ENCODE data around the gene FADS3.

The FADS3 gene

DNA sequence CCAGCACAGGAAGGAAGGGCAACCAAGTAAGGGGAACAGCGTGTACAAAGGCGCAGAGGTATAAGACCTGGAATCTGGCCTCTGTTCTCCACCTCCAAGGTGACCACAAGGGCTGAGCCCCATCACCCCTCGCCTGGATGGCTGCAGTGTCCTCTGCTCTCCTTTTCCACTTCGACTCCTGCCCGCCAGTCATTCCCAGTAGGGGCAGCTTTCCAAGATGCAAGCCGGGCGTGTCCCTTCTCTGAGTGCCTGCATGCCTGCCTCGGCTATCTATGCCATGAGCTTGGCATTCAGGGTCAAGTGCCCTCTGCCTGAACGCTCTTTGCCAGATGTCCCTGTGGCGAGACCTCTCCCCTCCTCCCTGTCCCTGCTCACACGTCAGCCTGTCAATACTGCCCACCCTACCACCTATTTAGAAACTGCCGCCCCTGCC, 17.0 kb downstream of the FADS3 start:
- Mint-ChIP-seq H3K27me3 (ENCODE audit: low read depth, poor library complexity) (peaks cover 13% of the 10 kb centered on the region), H3K27ac (no peak overlapping the region), H3K9me3 (no peaks in the 10 kb centered on the region), H3K36me3 (ENCODE audit: low read depth) (no peaks in the 10 kb centered on the region), H3K4me3 (no peak overlapping the region), H3K4me1 (peaks cover 26% of the 10 kb centered on the region)
- DNase-seq, result no peak
- TF ChIP-seq CTCF (IDR thresholded peaks at IDR 0.05), result no peak

GRCh38 chr11:61873588-61874376, 17.6 kb downstream of the FADS3 start:
- H3K9me3 Mint-ChIP-seq, result no peaks in the 10 kb centered on the region
- H3K27ac Mint-ChIP-seq, result no peak overlapping the region
- no peak for DNase-seq
- H3K27me3 Mint-ChIP-seq (ENCODE audit: low read depth, poor library complexity), result peaks cover 13% of the 10 kb centered on the region
- peaks cover 28% of the 10 kb centered on the region for H3K4me1 Mint-ChIP-seq
- H3K4me3 Mint-ChIP-seq, result peak overlapping the region; percentile 14
- no peak for TF ChIP-seq CTCF (IDR thresholded peaks at IDR 0.05)
- H3K36me3 Mint-ChIP-seq (ENCODE audit: low read depth), result no peaks in the 10 kb centered on the region

GRCh38 chr11:61872935-61873565, 18.3 kb downstream of the FADS3 start:
- Mint-ChIP-seq H3K4me3 (peak overlapping the region; percentile 14), H3K36me3 (ENCODE audit: low read depth) (no peaks in the 10 kb centered on the region), H3K4me1 (peaks cover 28% of the 10 kb centered on the region), H3K9me3 (no peaks in the 10 kb centered on the region), H3K27me3 (ENCODE audit: low read depth, poor library complexity) (peaks cover 13% of the 10 kb centered on the region), H3K27ac (no peak overlapping the region)
- no peak for DNase-seq
- no peak for TF ChIP-seq CTCF (IDR thresholded peaks at IDR 0.05)

GRCh38 chr11:61871158-61871597, 20.2 kb downstream of the FADS3 start:
- Mint-ChIP-seq H3K27me3 (ENCODE audit: low read depth, poor library complexity) (peaks cover 13% of the 10 kb centered on the region), H3K4me3 (peak overlapping the region; percentile 70), H3K4me1 (peaks cover 28% of the 10 kb centered on the region), H3K36me3 (ENCODE audit: low read depth) (no peaks in the 10 kb centered on the region), H3K27ac (peak overlapping the region; percentile 96), H3K9me3 (no peaks in the 10 kb centered on the region)
- TF ChIP-seq CTCF (IDR thresholded peaks at IDR 0.05), result peak; percentile 89
- DNase-seq, result peak; percentile 89

DNA sequence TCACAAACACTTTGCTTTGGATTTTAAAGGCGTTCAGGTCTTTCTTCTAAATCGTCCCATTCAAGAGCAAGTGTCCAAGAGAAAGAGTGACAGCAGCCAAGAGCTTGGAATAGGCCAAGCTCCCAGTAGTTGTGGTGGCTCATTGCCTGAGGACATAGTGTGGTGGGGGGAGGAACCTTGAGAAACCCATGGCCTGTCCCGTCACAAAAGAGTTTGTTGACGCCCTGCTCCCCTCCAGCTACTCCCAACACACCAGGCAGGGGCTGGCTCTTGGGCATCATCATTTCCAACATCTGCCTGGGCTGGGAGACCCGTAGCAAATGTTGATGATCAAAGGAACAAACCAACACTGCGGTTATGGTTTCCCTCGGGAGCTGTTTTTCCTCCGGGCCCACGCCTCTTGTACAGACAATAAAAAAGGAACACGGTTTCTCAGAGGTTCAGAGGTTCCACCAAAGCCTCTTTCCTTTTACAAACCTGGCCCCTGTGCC, 20.8 kb downstream of the FADS3 start:
- TF ChIP-seq CTCF (IDR thresholded peaks at IDR 0.05), result no peak
- H3K4me3 Mint-ChIP-seq, result peak overlapping the region; percentile 70
- H3K36me3 Mint-ChIP-seq (ENCODE audit: low read depth), result peaks cover 6% of the 10 kb centered on the region
- H3K27ac Mint-ChIP-seq, result peak overlapping the region; percentile 96
- peaks cover 13% of the 10 kb centered on the region for H3K27me3 Mint-ChIP-seq (ENCODE audit: low read depth, poor library complexity)
- H3K9me3 Mint-ChIP-seq, result no peaks in the 10 kb centered on the region
- no peak for DNase-seq
- H3K4me1 Mint-ChIP-seq, result peaks cover 32% of the 10 kb centered on the region

All from nephron progenitor cell (in vitro differentiated cells).